Neural cell (in vitro differentiated cells): ENCODE results near the gene ZNF787. TPM values are rescaled to one million over a fixed set of nuclear protein-coding genes. Genes with fewer than 3 reads are reported as not detected.

ENCODE experiments used
- H2AFZ ChIP-seq: fragments of 200-600, 300-800 bp; sonication (generic), shearing (Covaris generic); 2 replicates; pipeline ENCODE4 v1.6.0; 2014; ENCODE audit warnings: low read depth, mild to moderate bottlenecking, antibody characterized with exemption, low read length, moderate library complexity
- H3F3A ChIP-seq: fragments of 200-600 bp; shearing (Covaris generic); 2 replicates; pipeline ENCODE4 v1.6.1; 2016; ENCODE audit warnings: mild to moderate bottlenecking, moderate library complexity, mixed read lengths, antibody characterized with exemption, low read length; ENCODE audit not compliant: insufficient read depth, poor library complexity, severe bottlenecking
- H3K27ac ChIP-seq: fragments of 200-600, 300-800 bp; sonication (generic), shearing (Covaris generic); 2 replicates; pipeline ENCODE4 v1.5.1; 2014; ENCODE audit warnings: mild to moderate bottlenecking, low read length, moderate library complexity
- H3K27me3 ChIP-seq: fragments of 300-800, 200-600 bp; sonication (generic), shearing (Covaris generic); 2 replicates; pipeline ENCODE4 v1.6.0; 2014; ENCODE audit warnings: mild to moderate bottlenecking, low read depth, low read length, moderate library complexity; ENCODE audit not compliant: insufficient read depth
- H3K36me3 ChIP-seq: fragments of 300-800, 200-600 bp; sonication (generic), shearing (Covaris generic); 2 replicates; pipeline ENCODE4 v1.5.1; 2014; ENCODE audit warnings: mild to moderate bottlenecking, antibody characterized with exemption, low read length, moderate library complexity; ENCODE audit not compliant: insufficient read depth
- H3K4me2 ChIP-seq: fragments of 300-800, 200-600 bp; sonication (generic), shearing (Covaris generic); 2 replicates; pipeline ENCODE4 v1.6.0; 2014; ENCODE audit warnings: mild to moderate bottlenecking, low read length
- H3K4me3 ChIP-seq: fragments of 300-800, 200-600 bp; sonication (generic), shearing (Covaris generic); 2 replicates; pipeline ENCODE4 v1.5.1; 2014; ENCODE audit warnings: mild to moderate bottlenecking, low read length, moderate library complexity
- H3K79me2 ChIP-seq: fragments of 200-600 bp; shearing (Covaris generic); replicated peaks from 2 replicates; pipeline ENCODE4 v1.6.0; 2014; ENCODE audit warnings: mild to moderate bottlenecking, low read length, moderate library complexity; ENCODE audit not compliant: insufficient read depth
- H3K9ac ChIP-seq: fragments of 300-800, 200-600 bp; sonication (generic), shearing (Covaris generic); 2 replicates; pipeline ENCODE4 v1.6.1; 2016; ENCODE audit warnings: mild to moderate bottlenecking, low read length, mixed read lengths
- H3K9me2 ChIP-seq: fragments of 200-600 bp; shearing (Covaris generic); 2 replicates; pipeline ENCODE4 v1.6.1; 2016; ENCODE audit warnings: mild to moderate bottlenecking, low read length, mixed read lengths; ENCODE audit not compliant: insufficient read depth
- H3K9me3 ChIP-seq: fragments of 200-600, 300-800 bp; sonication (generic), shearing (Covaris generic); 2 replicates; pipeline ENCODE4 v1.6.1; 2016; ENCODE audit warnings: mild to moderate bottlenecking, mixed run types, low read length, moderate library complexity, mixed read lengths
- H4K20me1 ChIP-seq: fragments of 200-600 bp; shearing (Covaris generic); 2 replicates; pipeline ENCODE4 v1.6.1; 2016; ENCODE audit warnings: mild to moderate bottlenecking, mixed run types; ENCODE audit not compliant: insufficient read depth
- CTCF ChIP-seq: fragments of 450-650 bp; IDR thresholded peaks from 2 replicates; pipeline ENCODE4 v1.5.1; 2014; ENCODE audit warnings: antibody characterized with exemption, mild to moderate bottlenecking, moderate library complexity; ENCODE audit not compliant: poor library complexity, severe bottlenecking
- EP300 ChIP-seq: fragments of 450-650 bp; conservative IDR thresholded peaks from 2 replicates; pipeline ENCODE4 v1.6.1; 2014; ENCODE audit warnings: antibody characterized with exemption, mild to moderate bottlenecking, moderate library complexity; ENCODE audit not compliant: poor library complexity, severe bottlenecking
- EZH2 ChIP-seq: fragments of 200-600, 300-800 bp; shearing (Covaris generic), sonication (generic); IDR thresholded peaks from 2 replicates; pipeline ENCODE4 v1.6.1; 2014; ENCODE audit warnings: antibody characterized with exemption, low read length, borderline replicate concordance, mild to moderate bottlenecking; ENCODE audit not compliant: insufficient read depth, poor library complexity, severe bottlenecking
- MXI1 ChIP-seq: fragments of 450-650 bp; conservative IDR thresholded peaks from 2 replicates; pipeline ENCODE4 v1.6.1; 2014; ENCODE audit warnings: antibody characterized with exemption, mild to moderate bottlenecking; ENCODE audit not compliant: poor library complexity, severe bottlenecking
- POLR2AphosphoS5 ChIP-seq: IDR thresholded peaks from 2 replicates; pipeline ENCODE4 v1.6.1; 2012
- RAD21 ChIP-seq: fragments of 450-650 bp; conservative IDR thresholded peaks from 2 replicates; pipeline ENCODE4 v1.6.1; 2014; ENCODE audit warnings: antibody characterized with exemption, mild to moderate bottlenecking, moderate library complexity
- SMC3 ChIP-seq: fragments of 450-650 bp; conservative IDR thresholded peaks from 2 replicates; pipeline ENCODE4 v1.6.1; 2014; ENCODE audit warnings: antibody characterized with exemption, mild to moderate bottlenecking, moderate library complexity; ENCODE audit not compliant: poor library complexity
- TAF1 ChIP-seq: IDR thresholded peaks from 2 replicates; pipeline ENCODE4 v1.6.1; 2012; ENCODE audit warnings: low read depth
- polyA plus RNA-seq: library from polyadenylated mRNA; depleted of rRNA; stranded (reverse); fragments of >200 nt; gene quantifications from 2 replicates; pipeline ENCODE4 v1.2.3, GENCODE V29; 2014
- TF ChIP-seq, protein P1 (sequence below): IDR thresholded peaks from 2 replicates; pipeline ENCODE4 v1.6.1; 2012; ENCODE audit warnings: borderline replicate concordance

Gene ZNF787
- polyA plus RNA-seq, 1 donor from 2014 or later: 11.4 TPM

GRCh38 chr19:56085571-56086275, 35.4 kb downstream of the ZNF787 start:
- no peaks in the 10 kb centered on the region for H4K20me1 ChIP-seq
- TF ChIP-seq EZH2: no peak
- TF ChIP-seq TAF1: no peak
- no peak for TF ChIP-seq EP300
- TF ChIP-seq MXI1: no peak
- no peak for TF ChIP-seq RAD21
- TF ChIP-seq, protein P1, sequence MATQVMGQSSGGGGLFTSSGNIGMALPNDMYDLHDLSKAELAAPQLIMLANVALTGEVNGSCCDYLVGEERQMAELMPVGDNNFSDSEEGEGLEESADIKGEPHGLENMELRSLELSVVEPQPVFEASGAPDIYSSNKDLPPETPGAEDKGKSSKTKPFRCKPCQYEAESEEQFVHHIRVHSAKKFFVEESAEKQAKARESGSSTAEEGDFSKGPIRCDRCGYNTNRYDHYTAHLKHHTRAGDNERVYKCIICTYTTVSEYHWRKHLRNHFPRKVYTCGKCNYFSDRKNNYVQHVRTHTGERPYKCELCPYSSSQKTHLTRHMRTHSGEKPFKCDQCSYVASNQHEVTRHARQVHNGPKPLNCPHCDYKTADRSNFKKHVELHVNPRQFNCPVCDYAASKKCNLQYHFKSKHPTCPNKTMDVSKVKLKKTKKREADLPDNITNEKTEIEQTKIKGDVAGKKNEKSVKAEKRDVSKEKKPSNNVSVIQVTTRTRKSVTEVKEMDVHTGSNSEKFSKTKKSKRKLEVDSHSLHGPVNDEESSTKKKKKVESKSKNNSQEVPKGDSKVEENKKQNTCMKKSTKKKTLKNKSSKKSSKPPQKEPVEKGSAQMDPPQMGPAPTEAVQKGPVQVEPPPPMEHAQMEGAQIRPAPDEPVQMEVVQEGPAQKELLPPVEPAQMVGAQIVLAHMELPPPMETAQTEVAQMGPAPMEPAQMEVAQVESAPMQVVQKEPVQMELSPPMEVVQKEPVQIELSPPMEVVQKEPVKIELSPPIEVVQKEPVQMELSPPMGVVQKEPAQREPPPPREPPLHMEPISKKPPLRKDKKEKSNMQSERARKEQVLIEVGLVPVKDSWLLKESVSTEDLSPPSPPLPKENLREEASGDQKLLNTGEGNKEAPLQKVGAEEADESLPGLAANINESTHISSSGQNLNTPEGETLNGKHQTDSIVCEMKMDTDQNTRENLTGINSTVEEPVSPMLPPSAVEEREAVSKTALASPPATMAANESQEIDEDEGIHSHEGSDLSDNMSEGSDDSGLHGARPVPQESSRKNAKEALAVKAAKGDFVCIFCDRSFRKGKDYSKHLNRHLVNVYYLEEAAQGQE: no peak
- no peak for TF ChIP-seq CTCF
- no peak for TF ChIP-seq SMC3
- no peak for TF ChIP-seq POLR2AphosphoS5
- no peaks in the 10 kb centered on the region for H3K27me3 ChIP-seq
- no peak overlapping the region for H3K27ac ChIP-seq
- H3F3A ChIP-seq: no peaks in the 10 kb centered on the region
- no peaks in the 10 kb centered on the region for H3K36me3 ChIP-seq
- H3K9me2 ChIP-seq: no peaks in the 10 kb centered on the region
- no peaks in the 10 kb centered on the region for H3K79me2 ChIP-seq
- H3K9ac ChIP-seq: no peak overlapping the region
- no peak overlapping the region for H3K4me2 ChIP-seq
- no peak overlapping the region for H2AFZ ChIP-seq
- H3K4me3 ChIP-seq: no peak overlapping the region
- no peaks in the 10 kb centered on the region for H3K9me3 ChIP-seq

GRCh38 chr19:56084835-56085536, 36.1 kb downstream of the ZNF787 start:
- H3K4me2 ChIP-seq: no peak overlapping the region
- H3K27ac ChIP-seq: no peak overlapping the region
- no peaks in the 10 kb centered on the region for H3K36me3 ChIP-seq

More at GRCh38 chr19:56084835-56085536, 36.1 kb downstream of the ZNF787 start:
- Histone ChIP-seq H3F3A (no peaks in the 10 kb centered on the region), H3K9ac (no peak overlapping the region), H3K27me3 (no peaks in the 10 kb centered on the region), H4K20me1 (no peaks in the 10 kb centered on the region), H3K4me3 (no peak overlapping the region), H3K79me2 (no peaks in the 10 kb centered on the region), H3K9me3 (no peaks in the 10 kb centered on the region), H2AFZ (no peak overlapping the region), H3K9me2 (no peaks in the 10 kb centered on the region)
- TF ChIP-seq RAD21 (no peak), CTCF (no peak), MXI1 (no peak), EZH2 (no peak), TAF1 (no peak), EP300 (no peak), SMC3 (no peak), POLR2AphosphoS5 (no peak)
- TF ChIP-seq, protein P1: no peak
